IPS-18a (cell line): ENCODE data around the gene GPD2.

Experiments
- H3K27ac ChIP-seq: one replicate; pipeline ENCODE4 v1.5.1; 2013; ENCODE audit warnings: low read length
- H3K27me3 ChIP-seq: one replicate; pipeline ENCODE4 v1.6.1; 2013; ENCODE audit warnings: mild to moderate bottlenecking, low read length; ENCODE audit not compliant: control insufficient read depth, insufficient read depth
- H3K36me3 ChIP-seq: one replicate; pipeline ENCODE4 v1.6.1; 2013; ENCODE audit warnings: low read depth, low read length; ENCODE audit not compliant: control insufficient read depth
- H3K4me1 ChIP-seq: one replicate; pipeline ENCODE4 v1.6.1; 2013; ENCODE audit warnings: low read depth, low read length; ENCODE audit not compliant: control insufficient read depth
- H3K4me3 ChIP-seq: one replicate; pipeline ENCODE4 v1.5.1; 2013; ENCODE audit warnings: low read length
- H3K9ac ChIP-seq: one replicate; pipeline ENCODE4 v1.6.1; 2013; ENCODE audit warnings: mild to moderate bottlenecking, low read length, moderate library complexity
- H3K9me3 ChIP-seq: one replicate; pipeline ENCODE4 v1.6.1; 2013; ENCODE audit warnings: low read depth, low read length; ENCODE audit not compliant: control insufficient read depth

GPD2 gene

GRCh38 chr2:156539086-156539860 is 103.1 kb downstream of the GPD2 start:
- Histone ChIP-seq H3K36me3 (no peaks in the 10 kb centered on the region), H3K4me3 (no peak overlapping the region), H3K27ac (no peak overlapping the region), H3K4me1 (peaks cover 3% of the 10 kb centered on the region), H3K27me3 (no peaks in the 10 kb centered on the region), H3K9ac (no peak overlapping the region), H3K9me3 (no peaks in the 10 kb centered on the region)

GRCh38 chr2:156540706-156541105 is 104.5 kb downstream of the GPD2 start:
- no peaks in the 10 kb centered on the region for H3K9me3 ChIP-seq
- no peak overlapping the region for H3K27ac ChIP-seq

GRCh38 chr2:156541229-156541628 is 105.0 kb downstream of the GPD2 start:
- H3K36me3 ChIP-seq = no peaks in the 10 kb centered on the region

More at GRCh38 chr2:156540706-156541105, 104.5 kb downstream of the GPD2 start:
- H3K36me3 ChIP-seq = no peaks in the 10 kb centered on the region
- peaks cover 3% of the 10 kb centered on the region for H3K4me1 ChIP-seq
- H3K4me3 ChIP-seq = no peak overlapping the region
- no peaks in the 10 kb centered on the region for H3K27me3 ChIP-seq
- H3K9ac ChIP-seq = no peak overlapping the region

GRCh38 chr2:156541706-156542105 is 105.5 kb downstream of the GPD2 start:
- peaks cover 3% of the 10 kb centered on the region for H3K4me1 ChIP-seq
- H3K9ac ChIP-seq = no peak overlapping the region
- no peaks in the 10 kb centered on the region for H3K27me3 ChIP-seq
- H3K36me3 ChIP-seq = no peaks in the 10 kb centered on the region
- no peak overlapping the region for H3K4me3 ChIP-seq
- no peak overlapping the region for H3K27ac ChIP-seq
- H3K9me3 ChIP-seq = no peaks in the 10 kb centered on the region

More at GRCh38 chr2:156541229-156541628, 105.0 kb downstream of the GPD2 start:
- H3K4me1 ChIP-seq = peaks cover 3% of the 10 kb centered on the region
- no peak overlapping the region for H3K9ac ChIP-seq
- H3K4me3 ChIP-seq = no peak overlapping the region
- no peaks in the 10 kb centered on the region for H3K9me3 ChIP-seq
- H3K27ac ChIP-seq = no peak overlapping the region
- no peaks in the 10 kb centered on the region for H3K27me3 ChIP-seq

GRCh38 chr2:156548413-156548812 is 112.2 kb downstream of the GPD2 start:
- no peak overlapping the region for H3K4me3 ChIP-seq
- no peaks in the 10 kb centered on the region for H3K9me3 ChIP-seq
- no peak overlapping the region for H3K9ac ChIP-seq
- no peak overlapping the region for H3K27ac ChIP-seq
- H3K4me1 ChIP-seq = no peaks in the 10 kb centered on the region
- H3K36me3 ChIP-seq = no peaks in the 10 kb centered on the region
- H3K27me3 ChIP-seq = no peaks in the 10 kb centered on the region

- peaks cover 2% of the 10 kb centered on the region for H3K36me3 ChIP-seq
- H3K27me3 ChIP-seq = no peaks in the 10 kb centered on the region
- H3K27ac ChIP-seq = no peak overlapping the region
- H3K9me3 ChIP-seq = no peaks in the 10 kb centered on the region
- H3K4me3 ChIP-seq = no peak overlapping the region
- no peak overlapping the region for H3K9ac ChIP-seq
- H3K4me1 ChIP-seq = no peaks in the 10 kb centered on the region
These were observed 117.7 kb downstream of the GPD2 start for GRCh38 chr2:156553714-156554442.

- Histone ChIP-seq H3K27ac (no peak overlapping the region), H3K27me3 (no peaks in the 10 kb centered on the region), H3K36me3 (peaks cover 2% of the 10 kb centered on the region), H3K4me3 (no peak overlapping the region), H3K9ac (no peak overlapping the region), H3K9me3 (no peaks in the 10 kb centered on the region), H3K4me1 (peaks cover 9% of the 10 kb centered on the region)
These were observed 125.1 kb downstream of the GPD2 start for GRCh38 chr2:156561326-156561725.

- Histone ChIP-seq H3K36me3 (peaks cover 2% of the 10 kb centered on the region), H3K27me3 (no peaks in the 10 kb centered on the region), H3K27ac (no peak overlapping the region), H3K4me1 (peaks cover 9% of the 10 kb centered on the region), H3K9ac (no peak overlapping the region), H3K4me3 (no peak overlapping the region), H3K9me3 (no peaks in the 10 kb centered on the region)
These were observed 125.9 kb downstream of the GPD2 start for GRCh38 chr2:156562124-156562523.

- no peaks in the 10 kb centered on the region for H3K9me3 ChIP-seq
- H3K4me1 ChIP-seq = peaks cover 9% of the 10 kb centered on the region
These were observed 128.0 kb downstream of the GPD2 start for GRCh38 chr2:156563994-156564753.

GRCh38 chr2:156565066-156565710 is 129.0 kb downstream of the GPD2 start:
- H3K27ac ChIP-seq = no peak overlapping the region
- H3K36me3 ChIP-seq = no peaks in the 10 kb centered on the region
- no peaks in the 10 kb centered on the region for H3K27me3 ChIP-seq
- no peak overlapping the region for H3K9ac ChIP-seq
- H3K4me3 ChIP-seq = no peak overlapping the region
- H3K4me1 ChIP-seq = peaks cover 16% of the 10 kb centered on the region
- no peaks in the 10 kb centered on the region for H3K9me3 ChIP-seq

More at GRCh38 chr2:156563994-156564753, 128.0 kb downstream of the GPD2 start:
- H3K36me3 ChIP-seq = no peaks in the 10 kb centered on the region
- H3K4me3 ChIP-seq = no peak overlapping the region
- H3K9ac ChIP-seq = no peak overlapping the region
- no peaks in the 10 kb centered on the region for H3K27me3 ChIP-seq
- H3K27ac ChIP-seq = no peak overlapping the region

GRCh38 chr2:156573710-156574109 is 137.5 kb downstream of the GPD2 start:
- peaks cover 8% of the 10 kb centered on the region for H3K4me1 ChIP-seq
- H3K27ac ChIP-seq = no peak overlapping the region
- H3K36me3 ChIP-seq = no peaks in the 10 kb centered on the region
- H3K27me3 ChIP-seq = no peaks in the 10 kb centered on the region
- no peak overlapping the region for H3K9ac ChIP-seq
- no peaks in the 10 kb centered on the region for H3K9me3 ChIP-seq
- H3K4me3 ChIP-seq = no peak overlapping the region
